Ectodermal cell (in vitro differentiated cells): ENCODE results near the gene KBTBD2.

ENCODE experiments used
- H3K27ac ChIP-seq: 2 replicates; pipeline ENCODE4 v1.7.0; 2013; ENCODE audit warnings: mild to moderate bottlenecking, low read depth, low read length; ENCODE audit not compliant: insufficient read depth, poor library complexity, severe bottlenecking
- H3K27me3 ChIP-seq: 2 replicates; pipeline ENCODE4 v1.7.0; 2013; ENCODE audit warnings: mild to moderate bottlenecking, low read length; ENCODE audit not compliant: insufficient read depth, control insufficient read depth, poor library complexity, severe bottlenecking
- H3K36me3 ChIP-seq: one replicate; pipeline ENCODE4 v1.7.0; 2013; ENCODE audit warnings: low read length; ENCODE audit not compliant: control insufficient read depth, insufficient read depth
- H3K4me1 ChIP-seq: one replicate; pipeline ENCODE4 v1.7.0; 2013; ENCODE audit warnings: low read length; ENCODE audit not compliant: control insufficient read depth, insufficient read depth
- H3K4me3 ChIP-seq: 2 replicates; pipeline ENCODE4 v1.7.0; 2013; ENCODE audit warnings: low read depth, low read length, control low read depth; ENCODE audit not compliant: insufficient read depth
- H3K9me3 ChIP-seq: 2 replicates; pipeline ENCODE4 v1.7.0; 2013; ENCODE audit warnings: mild to moderate bottlenecking, low read length, moderate library complexity; ENCODE audit not compliant: control insufficient read depth
- WGBS, 2 experiments: methylation state at CpG; one replicate each; pipeline ENCODE4 v1.1.7; 2013; ENCODE audit warnings: missing lambda C conversion rate in 2 of 2; 5-methylcytosine and 5-hydroxymethylcytosine counted together

Gene KBTBD2

GRCh38 chr7:32894171-32894570 is 2.6 kb upstream of the KBTBD2 start:
- H3K4me3 ChIP-seq: no peak overlapping the region
- H3K27ac ChIP-seq: no peak overlapping the region
- peaks cover 9% of the 10 kb centered on the region for H3K4me1 ChIP-seq
- peaks cover 10% of the 10 kb centered on the region for H3K27me3 ChIP-seq
- 92 to 94% methylated on average over 4 of the region's 4 CpGs for WGBS, 2 experiments
- H3K9me3 ChIP-seq: no peaks in the 10 kb centered on the region
- H3K36me3 ChIP-seq: no peaks in the 10 kb centered on the region

DNA sequence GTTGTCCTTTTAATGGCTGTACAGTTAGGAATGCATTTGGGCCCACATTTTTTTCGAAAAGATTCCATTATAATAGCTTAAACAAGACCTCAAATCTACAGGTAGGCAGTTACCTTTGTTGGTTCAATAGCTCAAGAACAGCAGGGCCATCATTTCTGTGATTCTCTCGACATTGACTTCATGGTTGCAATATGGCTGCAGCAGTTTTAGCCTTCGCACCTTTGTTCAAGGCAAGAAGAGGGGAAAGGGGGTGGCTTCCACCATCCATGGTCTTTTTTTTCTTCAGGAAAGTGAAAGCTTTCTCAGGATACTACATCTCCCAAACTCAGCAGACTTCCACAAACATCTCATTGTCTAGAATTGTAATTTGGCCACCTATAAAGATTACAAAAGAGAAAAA is 2.2 kb upstream of the KBTBD2 start:
- H3K4me1 ChIP-seq: peaks cover 9% of the 10 kb centered on the region
- 92 to 96% methylated on average over 3 of the region's 3 CpGs for WGBS, 2 experiments
- no peak overlapping the region for H3K27ac ChIP-seq
- no peaks in the 10 kb centered on the region for H3K36me3 ChIP-seq
- H3K4me3 ChIP-seq: no peak overlapping the region
- no peaks in the 10 kb centered on the region for H3K9me3 ChIP-seq
- peaks cover 10% of the 10 kb centered on the region for H3K27me3 ChIP-seq

DNA sequence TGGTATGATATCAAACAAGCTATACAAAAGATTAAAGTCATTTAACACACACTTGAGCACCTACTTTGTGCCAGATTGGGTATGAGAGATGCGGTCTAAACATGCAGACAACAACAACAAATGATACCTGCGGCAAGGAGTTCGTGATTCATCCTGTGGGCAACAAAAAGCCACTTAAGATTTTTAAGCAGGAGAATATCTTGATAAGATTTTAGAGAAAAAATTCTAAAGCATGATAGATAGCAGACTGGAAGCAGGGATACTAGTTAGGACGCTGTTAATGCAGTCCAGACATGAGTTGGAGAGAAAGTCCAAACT is 1.6 kb upstream of the KBTBD2 start:
- H3K36me3 ChIP-seq: no peaks in the 10 kb centered on the region
- 89 to 95% methylated on average over 4 of the region's 4 CpGs for WGBS, 2 experiments
- peaks cover 10% of the 10 kb centered on the region for H3K27me3 ChIP-seq
- no peaks in the 10 kb centered on the region for H3K9me3 ChIP-seq
- H3K27ac ChIP-seq: no peak overlapping the region
- peaks cover 9% of the 10 kb centered on the region for H3K4me1 ChIP-seq
- H3K4me3 ChIP-seq: no peak overlapping the region

- Histone ChIP-seq H3K4me1 (peaks cover 9% of the 10 kb centered on the region), H3K4me3 (peak overlapping the region; percentile 82), H3K27me3 (peaks cover 10% of the 10 kb centered on the region), H3K27ac (peak overlapping the region; percentile 86), H3K9me3 (no peaks in the 10 kb centered on the region), H3K36me3 (no peaks in the 10 kb centered on the region)
- WGBS, 2 experiments: 5 to 8% methylated on average over 21 to 22 of the region's 22 CpGs
These were observed 1.1 kb upstream of the KBTBD2 start for GRCh38 chr7:32892521-32893206.

DNA sequence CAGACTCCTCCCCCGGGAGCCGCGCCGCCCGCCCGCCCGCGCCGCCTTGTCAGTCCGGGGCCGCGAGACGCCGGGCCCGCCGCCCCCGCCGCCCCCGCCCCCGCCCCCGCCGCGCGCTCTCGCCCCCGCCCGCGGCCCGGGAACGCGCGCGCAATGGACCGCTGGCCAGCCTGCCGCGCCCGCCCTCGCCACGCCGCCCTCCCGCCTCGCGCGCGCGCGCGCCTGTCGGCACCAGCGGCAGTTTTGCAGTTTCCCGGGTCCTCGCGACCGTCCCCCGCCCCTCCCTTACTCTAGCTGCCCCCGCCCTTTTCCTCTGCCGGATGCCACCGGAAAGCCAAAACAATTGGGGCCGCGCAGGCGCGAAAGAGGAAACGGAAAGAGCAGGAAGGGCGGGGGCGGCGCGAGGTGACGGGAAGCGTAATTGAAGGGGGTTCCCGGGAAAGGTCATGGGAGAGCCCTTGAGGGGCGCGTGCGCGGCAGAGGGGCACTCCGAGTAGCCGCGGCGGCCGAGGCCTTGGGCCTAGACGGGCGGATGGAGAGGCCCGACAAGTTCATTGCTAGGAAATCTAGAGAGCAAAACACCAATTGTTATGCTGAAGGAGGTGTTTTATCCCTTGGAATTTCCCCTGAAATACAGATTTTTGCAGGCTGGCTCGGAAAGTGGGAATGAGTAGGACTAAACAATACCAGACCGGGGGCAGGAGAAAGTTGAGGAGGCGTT is 400 bp upstream of the KBTBD2 start:
- Histone ChIP-seq H3K4me1 (peaks cover 9% of the 10 kb centered on the region), H3K36me3 (no peaks in the 10 kb centered on the region), H3K4me3 (peak overlapping the region; percentile 82), H3K27ac (peak overlapping the region; percentile 95), H3K9me3 (no peaks in the 10 kb centered on the region), H3K27me3 (peaks cover 10% of the 10 kb centered on the region)
- WGBS, 2 experiments: 1% methylated on average over 85 of the region's 85 CpGs

DNA sequence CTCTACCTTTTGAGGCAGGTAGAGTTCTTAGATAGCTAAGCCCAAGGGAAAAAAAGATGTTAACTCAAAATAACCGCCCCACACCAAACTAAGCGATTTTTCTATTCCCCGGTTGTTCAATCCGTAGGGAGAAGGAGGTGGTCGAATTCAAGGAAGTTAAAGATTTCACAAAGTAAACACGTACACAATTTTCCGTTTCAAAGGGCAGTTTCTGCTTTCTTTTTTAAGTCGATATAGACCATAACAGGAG is 842 bp downstream of the KBTBD2 start:
- Histone ChIP-seq H3K4me1 (peaks cover 9% of the 10 kb centered on the region), H3K27me3 (peaks cover 10% of the 10 kb centered on the region), H3K4me3 (peak overlapping the region; percentile 82), H3K36me3 (no peaks in the 10 kb centered on the region), H3K9me3 (no peaks in the 10 kb centered on the region), H3K27ac (peak overlapping the region; percentile 52)
- WGBS, 2 experiments: 0 to 2% methylated on average over 8 of the region's 8 CpGs

GRCh38 chr7:32890010-32890792 is 1.4 kb downstream of the KBTBD2 start:
- no peaks in the 10 kb centered on the region for H3K9me3 ChIP-seq
- no peak overlapping the region for H3K27ac ChIP-seq
- 7 to 13% methylated on average over 16 of the region's 16 CpGs for WGBS, 2 experiments
- no peaks in the 10 kb centered on the region for H3K36me3 ChIP-seq
- peak overlapping the region; percentile 82 for H3K4me3 ChIP-seq
- H3K4me1 ChIP-seq: peaks cover 9% of the 10 kb centered on the region
- H3K27me3 ChIP-seq: peaks cover 10% of the 10 kb centered on the region

- Histone ChIP-seq H3K27me3 (peaks cover 5% of the 10 kb centered on the region), H3K36me3 (no peaks in the 10 kb centered on the region), H3K27ac (no peak overlapping the region), H3K9me3 (no peaks in the 10 kb centered on the region), H3K4me3 (no peak overlapping the region), H3K4me1 (peaks cover 9% of the 10 kb centered on the region)
- WGBS, 2 experiments: 90 to 98% methylated on average over 6 of the region's 6 CpGs
These were observed 3.1 kb downstream of the KBTBD2 start for GRCh38 chr7:32888505-32888904.

DNA sequence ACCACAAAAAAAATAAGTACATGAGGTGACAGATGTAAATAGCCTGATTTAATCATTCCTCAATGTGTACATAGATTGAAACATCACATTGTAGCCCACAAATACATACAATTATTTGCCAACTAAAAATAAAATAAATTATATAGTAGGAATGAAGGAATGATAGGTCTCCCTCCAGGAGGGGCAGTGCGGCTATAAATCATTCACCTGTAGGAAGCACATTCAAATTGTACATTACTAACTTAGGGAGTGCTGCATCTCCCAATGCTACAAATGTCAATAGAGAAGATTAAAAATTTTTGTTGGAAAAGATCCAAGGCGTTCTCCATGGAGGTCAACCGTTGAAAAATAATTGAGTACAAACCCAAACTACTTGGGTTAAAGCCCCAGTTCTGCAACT is 4.2 kb downstream of the KBTBD2 start:
- 89 to 91% methylated on average over 2 to 3 of the region's 3 CpGs for WGBS, 2 experiments
- no peaks in the 10 kb centered on the region for H3K36me3 ChIP-seq
- no peaks in the 10 kb centered on the region for H3K9me3 ChIP-seq
- H3K4me1 ChIP-seq: peaks cover 4% of the 10 kb centered on the region
- no peaks in the 10 kb centered on the region for H3K27me3 ChIP-seq
- H3K27ac ChIP-seq: no peak overlapping the region
- H3K4me3 ChIP-seq: no peak overlapping the region
